AG10803 (cell line): ENCODE measurements around the gene FHIT.

Experiments used
- DNase-seq: peaks from one replicate; pipeline ENCODE4 v3.0.0; 2010; ENCODE audit warnings: low read depth
- H3K4me3 ChIP-seq: 2 replicates; pipeline ENCODE4 v1.5.1; 2011; ENCODE audit warnings: mild to moderate bottlenecking, low read length, control low read depth
- TF ChIP-seq, protein P1 (sequence below): conservative IDR thresholded peaks from 2 replicates; pipeline ENCODE4 v1.5.1; 2011; ENCODE audit warnings: mild to moderate bottlenecking, low read length, control low read depth, inconsistent platforms

FHIT gene

DNA sequence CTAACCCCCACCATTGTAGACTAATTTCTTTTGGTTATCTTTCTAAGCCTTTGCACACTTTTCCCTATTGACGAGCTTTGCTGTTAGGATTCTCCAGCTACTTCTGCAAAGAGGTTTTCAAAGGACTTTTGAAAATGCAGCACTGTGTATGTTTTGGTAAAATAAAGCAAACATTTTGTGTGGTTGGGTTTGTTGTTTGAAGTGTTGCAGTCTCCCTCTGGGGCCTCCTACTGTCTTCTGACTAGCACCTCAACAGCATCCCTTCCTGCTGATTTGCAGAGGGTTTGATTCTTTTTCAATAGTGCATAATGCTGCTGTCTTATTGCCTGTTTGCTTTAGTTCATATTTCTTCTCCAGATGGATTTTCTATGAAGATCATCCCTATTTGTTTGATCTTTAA, 1426.4 kb downstream of the FHIT start:
- H3K4me3 ChIP-seq: no peak overlapping the region
- TF ChIP-seq, protein P1, sequence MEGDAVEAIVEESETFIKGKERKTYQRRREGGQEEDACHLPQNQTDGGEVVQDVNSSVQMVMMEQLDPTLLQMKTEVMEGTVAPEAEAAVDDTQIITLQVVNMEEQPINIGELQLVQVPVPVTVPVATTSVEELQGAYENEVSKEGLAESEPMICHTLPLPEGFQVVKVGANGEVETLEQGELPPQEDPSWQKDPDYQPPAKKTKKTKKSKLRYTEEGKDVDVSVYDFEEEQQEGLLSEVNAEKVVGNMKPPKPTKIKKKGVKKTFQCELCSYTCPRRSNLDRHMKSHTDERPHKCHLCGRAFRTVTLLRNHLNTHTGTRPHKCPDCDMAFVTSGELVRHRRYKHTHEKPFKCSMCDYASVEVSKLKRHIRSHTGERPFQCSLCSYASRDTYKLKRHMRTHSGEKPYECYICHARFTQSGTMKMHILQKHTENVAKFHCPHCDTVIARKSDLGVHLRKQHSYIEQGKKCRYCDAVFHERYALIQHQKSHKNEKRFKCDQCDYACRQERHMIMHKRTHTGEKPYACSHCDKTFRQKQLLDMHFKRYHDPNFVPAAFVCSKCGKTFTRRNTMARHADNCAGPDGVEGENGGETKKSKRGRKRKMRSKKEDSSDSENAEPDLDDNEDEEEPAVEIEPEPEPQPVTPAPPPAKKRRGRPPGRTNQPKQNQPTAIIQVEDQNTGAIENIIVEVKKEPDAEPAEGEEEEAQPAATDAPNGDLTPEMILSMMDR: no peak
- DNase-seq: no peak

DNA sequence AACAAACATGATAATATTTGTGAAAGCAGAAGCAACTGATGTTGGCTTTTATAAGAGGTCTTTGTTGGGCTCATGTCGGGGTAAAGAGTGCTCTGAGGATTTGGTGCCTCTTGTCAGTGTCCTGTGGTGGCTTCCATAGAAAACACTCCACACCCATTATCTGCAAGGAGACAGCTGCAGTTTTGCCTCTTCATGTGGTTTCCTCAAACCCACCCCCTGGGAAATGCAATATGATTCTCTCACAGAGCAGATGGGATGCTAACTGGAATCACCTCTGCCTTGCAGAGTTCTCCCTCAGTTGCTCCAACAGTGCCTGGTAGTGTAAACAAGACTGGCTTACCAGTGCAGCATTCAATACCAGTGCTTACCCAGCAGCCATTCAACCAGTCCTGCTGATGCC, 1430.0 kb downstream of the FHIT start:
- no peak for DNase-seq
- H3K4me3 ChIP-seq: no peak overlapping the region
- TF ChIP-seq, protein P1: no peak

DNA sequence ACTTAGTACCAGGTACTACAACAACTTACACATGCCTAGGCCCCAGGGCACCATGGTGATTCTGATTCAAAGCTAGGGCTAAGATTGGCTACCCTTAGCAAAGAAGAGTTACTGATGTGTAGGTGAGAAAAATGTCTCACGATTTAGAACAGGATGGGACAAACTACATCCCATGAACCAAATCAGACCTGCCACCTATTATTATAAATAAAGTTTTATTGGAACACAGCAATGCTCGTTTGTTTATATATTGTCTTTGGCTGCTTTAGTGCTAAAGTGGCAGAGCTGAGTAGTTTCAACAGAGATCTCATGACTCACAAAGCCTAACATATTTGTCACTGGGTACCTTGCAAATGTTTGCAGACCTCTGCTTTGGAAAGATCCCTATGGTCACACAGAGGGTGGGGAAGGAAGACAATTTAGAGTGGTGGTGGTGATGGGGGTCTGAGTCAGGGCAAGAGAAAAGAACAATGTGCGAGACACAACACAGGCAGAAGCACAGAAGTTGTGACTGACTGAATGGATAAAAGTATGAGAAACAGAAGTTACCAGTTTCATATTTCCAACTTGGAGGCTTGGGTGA, 1430.8 kb downstream of the FHIT start:
- no peak overlapping the region for H3K4me3 ChIP-seq
- DNase-seq: peak; percentile 28
- TF ChIP-seq, protein P1: no peak

DNA sequence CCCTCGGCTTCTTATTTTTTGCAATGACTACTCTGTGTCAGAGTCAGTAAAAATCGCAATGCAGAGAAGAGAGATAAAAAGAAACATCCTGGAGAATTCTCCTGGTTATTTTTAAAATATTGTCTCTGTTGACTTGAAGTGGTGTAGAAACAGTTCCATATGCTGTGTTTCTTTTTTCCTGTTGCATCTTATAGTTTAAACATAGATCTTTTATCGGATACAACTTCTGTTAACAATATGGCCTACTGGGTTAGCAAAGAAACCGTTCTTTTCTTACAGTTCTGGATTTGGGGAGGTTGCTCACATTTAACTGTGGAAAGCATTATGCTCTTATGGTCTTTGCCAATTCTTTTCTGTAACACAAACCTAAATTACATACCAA, 1432.3 kb downstream of the FHIT start:
- no peak for DNase-seq
- TF ChIP-seq, protein P1: no peak
- no peak overlapping the region for H3K4me3 ChIP-seq

DNA sequence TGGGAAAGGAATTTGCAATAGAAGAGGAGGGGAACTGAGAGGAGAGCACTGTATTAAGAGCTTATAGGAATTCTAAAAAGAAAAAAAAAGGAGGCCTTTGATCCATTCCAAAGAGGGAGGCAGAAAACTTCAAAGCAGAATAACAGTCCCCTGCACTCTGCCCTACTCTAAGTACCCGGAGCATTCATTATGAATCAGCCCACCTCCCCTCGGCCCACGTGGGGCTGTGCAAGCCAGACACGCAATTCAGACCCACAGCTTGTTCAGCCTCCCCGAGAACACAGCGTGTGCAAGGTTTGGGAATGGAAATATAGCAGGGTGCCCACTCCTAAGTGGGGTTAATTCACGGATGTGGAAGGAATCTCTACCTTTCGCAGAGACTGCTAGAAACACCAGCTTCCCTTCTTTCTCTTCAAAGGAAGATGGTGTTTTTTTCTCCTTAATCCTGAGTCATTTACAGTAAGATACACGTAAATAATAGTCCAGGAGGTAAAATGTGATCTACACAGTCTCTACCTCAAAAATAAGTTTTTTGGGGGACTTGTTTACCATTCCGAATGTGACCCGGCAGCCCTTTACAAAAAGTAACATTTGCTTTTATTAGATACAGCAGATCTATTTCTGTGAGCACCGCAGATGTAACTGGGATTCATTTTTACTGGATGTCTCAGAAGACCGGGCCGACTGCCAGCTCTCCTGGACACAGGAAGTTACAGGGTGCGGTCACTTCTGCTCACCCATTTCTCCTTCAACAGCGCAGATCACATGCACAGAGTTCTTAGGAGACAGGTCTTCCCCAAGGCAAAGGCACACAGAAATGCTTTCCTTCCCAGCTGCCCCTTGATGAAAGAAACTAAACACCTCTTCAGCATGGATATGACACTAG, 1433.0 kb downstream of the FHIT start:
- H3K4me3 ChIP-seq: peak overlapping the region; percentile 19; the same call in 1 of the 2 replicates
- peak; percentile 97 for DNase-seq
- TF ChIP-seq, protein P1: no peak

DNA sequence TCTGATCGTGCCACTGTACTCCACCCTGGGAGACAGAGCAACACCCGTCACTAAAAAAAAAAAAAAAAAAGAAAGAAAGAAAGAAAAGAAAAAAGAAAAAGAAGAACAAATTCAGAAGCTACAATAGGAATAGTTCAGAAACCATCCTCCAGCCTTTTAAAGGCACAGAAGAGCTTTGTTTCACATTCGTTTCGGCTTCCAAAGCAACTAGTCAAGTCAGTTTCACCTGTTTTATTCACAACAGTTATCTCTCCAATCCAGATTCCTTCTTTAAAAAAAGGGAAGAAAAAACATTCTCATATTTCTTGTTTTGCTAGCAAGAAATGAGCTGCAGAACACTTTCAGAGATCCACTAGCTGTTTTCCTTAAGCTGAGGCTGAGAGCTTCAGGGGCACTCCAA, 1433.7 kb downstream of the FHIT start:
- H3K4me3 ChIP-seq: no peak overlapping the region
- DNase-seq: no peak
- TF ChIP-seq, protein P1: no peak

DNA sequence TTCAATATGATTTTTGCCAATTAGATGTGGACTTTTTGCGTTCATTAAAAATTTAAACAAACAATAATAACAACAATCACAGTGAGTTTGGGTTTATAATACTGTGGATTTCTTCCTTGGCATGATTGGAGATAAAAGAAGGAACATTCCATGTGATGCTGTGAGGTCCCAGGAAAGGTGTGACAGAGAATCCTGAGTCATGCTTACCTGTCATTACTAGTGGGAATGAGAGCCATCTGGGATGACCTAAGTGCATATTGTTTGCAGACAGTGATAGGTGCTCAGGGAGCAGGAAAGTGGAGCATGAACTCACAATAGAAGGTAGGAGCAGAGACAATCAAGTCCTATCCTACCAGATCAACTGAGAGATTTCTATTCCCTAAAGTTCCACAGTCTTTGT, 1434.9 kb downstream of the FHIT start:
- no peak overlapping the region for H3K4me3 ChIP-seq
- TF ChIP-seq, protein P1: no peak
- DNase-seq: no peak
